ENCODE measurements around the gene FBXW7.

DNA sequence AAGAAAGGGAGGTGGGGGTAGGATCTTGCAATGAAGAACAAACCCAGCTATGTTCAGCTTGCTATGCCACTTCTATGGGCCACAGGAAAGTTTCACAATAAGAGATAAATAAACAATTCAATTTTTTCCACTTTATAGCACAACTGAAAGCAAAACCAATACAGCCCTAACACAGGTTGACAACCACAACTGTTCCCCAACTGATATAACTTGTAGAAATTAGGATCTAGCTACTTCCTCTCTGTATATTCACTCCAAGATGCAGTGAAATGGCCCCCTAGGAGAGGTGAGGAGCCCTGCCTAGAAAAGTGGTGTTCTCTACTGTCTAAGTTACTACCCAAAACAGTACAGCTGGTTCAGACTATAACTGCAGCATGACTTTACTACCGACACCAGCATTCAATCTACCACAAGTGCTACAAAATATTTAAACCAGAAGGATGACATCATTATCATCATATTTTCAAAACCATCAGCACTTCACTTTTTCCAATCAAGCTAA lies 77.0 kb downstream of the FBXW7 start:
- TF ChIP-seq, protein P1, sequence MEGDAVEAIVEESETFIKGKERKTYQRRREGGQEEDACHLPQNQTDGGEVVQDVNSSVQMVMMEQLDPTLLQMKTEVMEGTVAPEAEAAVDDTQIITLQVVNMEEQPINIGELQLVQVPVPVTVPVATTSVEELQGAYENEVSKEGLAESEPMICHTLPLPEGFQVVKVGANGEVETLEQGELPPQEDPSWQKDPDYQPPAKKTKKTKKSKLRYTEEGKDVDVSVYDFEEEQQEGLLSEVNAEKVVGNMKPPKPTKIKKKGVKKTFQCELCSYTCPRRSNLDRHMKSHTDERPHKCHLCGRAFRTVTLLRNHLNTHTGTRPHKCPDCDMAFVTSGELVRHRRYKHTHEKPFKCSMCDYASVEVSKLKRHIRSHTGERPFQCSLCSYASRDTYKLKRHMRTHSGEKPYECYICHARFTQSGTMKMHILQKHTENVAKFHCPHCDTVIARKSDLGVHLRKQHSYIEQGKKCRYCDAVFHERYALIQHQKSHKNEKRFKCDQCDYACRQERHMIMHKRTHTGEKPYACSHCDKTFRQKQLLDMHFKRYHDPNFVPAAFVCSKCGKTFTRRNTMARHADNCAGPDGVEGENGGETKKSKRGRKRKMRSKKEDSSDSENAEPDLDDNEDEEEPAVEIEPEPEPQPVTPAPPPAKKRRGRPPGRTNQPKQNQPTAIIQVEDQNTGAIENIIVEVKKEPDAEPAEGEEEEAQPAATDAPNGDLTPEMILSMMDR (IDR thresholded peaks at IDR 0.05; ENCODE audit: low read depth, low read length): no peak
- TF ChIP-seq MAX (IDR thresholded peaks at IDR 0.05; ENCODE audit: low read depth, low read length) (no peak), POLR2A (IDR thresholded peaks at IDR 0.05; ENCODE audit: extremely low read depth, insufficient read length) (no peak)

Data from NB4 (cell line).